ENCODE measurements around the gene DROSHA. TPM values are rescaled to one million over a fixed set of nuclear protein-coding genes. Genes with fewer than 3 reads are reported as not detected.

DROSHA gene
- total RNA-seq, 1 donor from 2014 or later = 54.5 TPM

GRCh38 chr5:31463351-31463750 is 68.5 kb downstream of the DROSHA start:
- peak; percentile 61 for DNase-seq

GRCh38 chr5:31459594-31459993 is 72.3 kb downstream of the DROSHA start:
- DNase-seq = no peak

- no peak for DNase-seq
Observed at GRCh38 chr5:31455172-31455571, 76.7 kb downstream of the DROSHA start.

- DNase-seq = no peak
Observed at GRCh38 chr5:31453522-31453921, 78.4 kb downstream of the DROSHA start.

- DNase-seq = no peak
Observed at GRCh38 chr5:31452314-31452713, 79.6 kb downstream of the DROSHA start.

GRCh38 chr5:31449962-31450361 is 81.9 kb downstream of the DROSHA start:
- DNase-seq = no peak

- no peak for DNase-seq
Observed at GRCh38 chr5:31449174-31449573, 82.7 kb downstream of the DROSHA start.

GRCh38 chr5:31445041-31445600 is 86.8 kb downstream of the DROSHA start:
- DNase-seq = no peak

GRCh38 chr5:31443572-31443971 is 88.3 kb downstream of the DROSHA start:
- no peak for DNase-seq

- no peak for DNase-seq
Observed at GRCh38 chr5:31442058-31442745, 89.7 kb downstream of the DROSHA start.

- DNase-seq = no peak
Observed at GRCh38 chr5:31436851-31437250, 95.0 kb downstream of the DROSHA start.

- DNase-seq = no peak
Observed at GRCh38 chr5:31435730-31436129, 96.2 kb downstream of the DROSHA start.

- DNase-seq = no peak
Observed at GRCh38 chr5:31434898-31435297, 97.0 kb downstream of the DROSHA start.

- DNase-seq = no peak
Observed at GRCh38 chr5:31433229-31433628, 98.7 kb downstream of the DROSHA start.

GRCh38 chr5:31427724-31428309 is 104.1 kb downstream of the DROSHA start:
- no peak for DNase-seq

- DNase-seq = peak; percentile 56
Observed at GRCh38 chr5:31427013-31427723, 104.7 kb downstream of the DROSHA start.

GRCh38 chr5:31421806-31422586 is 109.9 kb downstream of the DROSHA start:
- no peak for DNase-seq

GRCh38 chr5:31417512-31417911 is 114.4 kb downstream of the DROSHA start:
- no peak for DNase-seq

GRCh38 chr5:31416547-31416946 is 115.3 kb downstream of the DROSHA start:
- no peak for DNase-seq

- no peak for DNase-seq
Observed at GRCh38 chr5:31415960-31416359, 115.9 kb downstream of the DROSHA start.

GRCh38 chr5:31415009-31415923 is 116.6 kb downstream of the DROSHA start:
- no peak for DNase-seq

Data from dermis blood vessel endothelial cell (primary cell).